Spleen (tissue), 7 donors: ENCODE measurements around the gene AFAP1.
A peak's percentile ranks its signal among the peaks of the same experiment; 100 is the strongest.

ENCODE experiments used
- POLR2A ChIP-seq, 3 donors: fragments of 450-650 bp; IDR thresholded peaks; one replicate each; pipeline ENCODE4 v1.5.1; 2017; ENCODE audit warnings: antibody characterized with exemption in 3 of 3, mild to moderate bottlenecking in 1 of 3
- POLR2AphosphoS5 ChIP-seq, 3 donors: sonication (generic); formaldehyde crosslinking; IDR thresholded peaks; one replicate each; pipeline ENCODE4 v1.5.1; 2017; ENCODE audit warnings: antibody characterized with exemption in 3 of 3
- TF ChIP-seq, protein P1 (sequence below), 11 experiments: fragments of 200-600 bp in 7 of 11; fragments of 450-650 bp in 4 of 11; sonication (generic) in 4 of 11; IDR thresholded peaks in 8 of 11; conservative IDR thresholded peaks in 3 of 11; 1 replicate in 7 of 11; 2 replicates in 4 of 11; pipeline versions ENCODE4 v1.4.0 to v1.8.0; 2016 to 2021; ENCODE audit warnings: antibody characterized with exemption in 11 of 11, inconsistent platforms in 4 of 11, mild to moderate bottlenecking in 1 of 11
- donor health status: DM: no; HTN: no; CAD: no; lungs with moderate emphysema.
- donor health status: DM: no; HTN: no; CAD: no.
- donor health status: DM: no; HTN: no; CAD: no.

- TF ChIP-seq, protein P1, sequence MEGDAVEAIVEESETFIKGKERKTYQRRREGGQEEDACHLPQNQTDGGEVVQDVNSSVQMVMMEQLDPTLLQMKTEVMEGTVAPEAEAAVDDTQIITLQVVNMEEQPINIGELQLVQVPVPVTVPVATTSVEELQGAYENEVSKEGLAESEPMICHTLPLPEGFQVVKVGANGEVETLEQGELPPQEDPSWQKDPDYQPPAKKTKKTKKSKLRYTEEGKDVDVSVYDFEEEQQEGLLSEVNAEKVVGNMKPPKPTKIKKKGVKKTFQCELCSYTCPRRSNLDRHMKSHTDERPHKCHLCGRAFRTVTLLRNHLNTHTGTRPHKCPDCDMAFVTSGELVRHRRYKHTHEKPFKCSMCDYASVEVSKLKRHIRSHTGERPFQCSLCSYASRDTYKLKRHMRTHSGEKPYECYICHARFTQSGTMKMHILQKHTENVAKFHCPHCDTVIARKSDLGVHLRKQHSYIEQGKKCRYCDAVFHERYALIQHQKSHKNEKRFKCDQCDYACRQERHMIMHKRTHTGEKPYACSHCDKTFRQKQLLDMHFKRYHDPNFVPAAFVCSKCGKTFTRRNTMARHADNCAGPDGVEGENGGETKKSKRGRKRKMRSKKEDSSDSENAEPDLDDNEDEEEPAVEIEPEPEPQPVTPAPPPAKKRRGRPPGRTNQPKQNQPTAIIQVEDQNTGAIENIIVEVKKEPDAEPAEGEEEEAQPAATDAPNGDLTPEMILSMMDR (IDR thresholded peaks at IDR 0.05 in 8 of 11, conservative IDR thresholded peaks at IDR 0.05 in 3 of 11): no peak
- TF ChIP-seq POLR2A (IDR thresholded peaks at IDR 0.05): no peak
- peak in 2 of 3 donors; percentile 20 to 23 for TF ChIP-seq POLR2AphosphoS5 (IDR thresholded peaks at IDR 0.05)
Measured at GRCh38 chr4:7747062-7747385, 192.6 kb downstream of the AFAP1 start.
